ENCODE results near the gene MAP3K14. TPM values are rescaled to one million over a fixed set of nuclear protein-coding genes. Genes with fewer than 3 reads are reported as not detected.

MAP3K14 gene
- total and polyA plus RNA-seq, 10 of the 15 experiments (the other 5 are each of a cell fraction or from before 2014, with no cell fraction given) = 2.1 to 33.3 (median 19.7) TPM

GRCh38 chr17:45322168-45322567 lies 5.3 kb upstream of the MAP3K14 start (continued):
- no peak for TF ChIP-seq NFYA (IDR thresholded peaks at IDR 0.05; ENCODE audit: borderline replicate concordance, low read depth, low read length)
- no peak for TF ChIP-seq CREM (IDR thresholded peaks at IDR 0.05; ENCODE audit: low read depth)
- TF ChIP-seq TCF7 (IDR thresholded peaks at IDR 0.05; ENCODE audit: borderline replicate concordance) = no peak
- TF ChIP-seq, protein P1, sequence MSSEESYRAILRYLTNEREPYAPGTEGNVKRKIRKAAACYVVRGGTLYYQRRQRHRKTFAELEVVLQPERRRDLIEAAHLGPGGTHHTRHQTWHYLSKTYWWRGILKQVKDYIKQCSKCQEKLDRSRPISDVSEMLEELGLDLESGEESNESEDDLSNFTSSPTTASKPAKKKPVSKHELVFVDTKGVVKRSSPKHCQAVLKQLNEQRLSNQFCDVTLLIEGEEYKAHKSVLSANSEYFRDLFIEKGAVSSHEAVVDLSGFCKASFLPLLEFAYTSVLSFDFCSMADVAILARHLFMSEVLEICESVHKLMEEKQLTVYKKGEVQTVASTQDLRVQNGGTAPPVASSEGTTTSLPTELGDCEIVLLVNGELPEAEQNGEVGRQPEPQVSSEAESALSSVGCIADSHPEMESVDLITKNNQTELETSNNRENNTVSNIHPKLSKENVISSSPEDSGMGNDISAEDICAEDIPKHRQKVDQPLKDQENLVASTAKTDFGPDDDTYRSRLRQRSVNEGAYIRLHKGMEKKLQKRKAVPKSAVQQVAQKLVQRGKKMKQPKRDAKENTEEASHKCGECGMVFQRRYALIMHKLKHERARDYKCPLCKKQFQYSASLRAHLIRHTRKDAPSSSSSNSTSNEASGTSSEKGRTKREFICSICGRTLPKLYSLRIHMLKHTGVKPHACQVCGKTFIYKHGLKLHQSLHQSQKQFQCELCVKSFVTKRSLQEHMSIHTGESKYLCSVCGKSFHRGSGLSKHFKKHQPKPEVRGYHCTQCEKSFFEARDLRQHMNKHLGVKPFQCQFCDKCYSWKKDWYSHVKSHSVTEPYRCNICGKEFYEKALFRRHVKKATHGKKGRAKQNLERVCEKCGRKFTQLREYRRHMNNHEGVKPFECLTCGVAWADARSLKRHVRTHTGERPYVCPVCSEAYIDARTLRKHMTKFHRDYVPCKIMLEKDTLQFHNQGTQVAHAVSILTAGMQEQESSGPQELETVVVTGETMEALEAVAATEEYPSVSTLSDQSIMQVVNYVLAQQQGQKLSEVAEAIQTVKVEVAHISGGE (CRISPR knock-in tag; IDR thresholded peaks at IDR 0.05) = no peak
- TF ChIP-seq NFIC (IDR thresholded peaks at IDR 0.05; ENCODE audit: low read depth, low read length) = no peak
- no peak for TF ChIP-seq ZNF384 (IDR thresholded peaks at IDR 0.05; ENCODE audit: borderline replicate concordance, low read depth, low read length)
- no peak for TF ChIP-seq RFX5 (IDR thresholded peaks at IDR 0.05; ENCODE audit: low read depth, low read length)
- TF ChIP-seq BMI1 (IDR thresholded peaks at IDR 0.05; ENCODE audit: borderline replicate concordance) = no peak

DNA sequence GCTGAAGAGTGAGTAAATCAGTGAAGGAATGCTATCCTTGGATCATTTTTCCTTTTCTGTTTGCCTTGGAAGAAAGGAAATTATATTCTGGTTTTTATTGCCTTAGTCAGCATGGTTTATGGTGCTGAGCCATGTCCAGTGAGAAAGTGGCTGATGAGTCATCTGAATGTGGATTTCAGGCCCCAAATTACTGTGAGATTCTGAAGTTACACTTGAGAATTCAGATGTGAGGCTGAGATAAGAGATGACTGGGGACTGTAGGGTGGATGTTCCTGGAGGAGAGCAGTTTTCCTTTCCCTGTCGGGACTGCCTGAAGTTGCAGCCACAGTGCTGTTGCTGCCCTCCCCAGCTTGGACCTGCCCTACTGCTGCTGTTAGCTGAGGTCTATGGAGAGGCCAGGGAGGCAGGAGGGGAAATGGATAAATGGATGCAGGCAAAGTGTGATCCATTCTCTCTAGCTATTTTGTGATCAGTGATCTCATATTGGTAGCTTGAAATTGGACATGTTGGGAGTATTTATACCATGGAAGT lies 4.2 kb upstream of the MAP3K14 start:
- Histone ChIP-seq H3K4me1 (ENCODE audit: control insufficient read depth, insufficient read depth, low read length) (peaks cover 27% of the 10 kb centered on the region), H3K9me3 (replicated peaks; ENCODE audit: control insufficient read depth, insufficient read depth, low read length) (no peaks in the 10 kb centered on the region), H3K27ac (ENCODE audit: control insufficient read depth, insufficient read depth) (peak overlapping the region; percentile 42; the same call in 1 of the 2 replicates), H4K20me1 (ENCODE audit: control insufficient read depth, insufficient read depth) (no peaks in the 10 kb centered on the region), H3K4me3 (no peak overlapping the region), H3K36me3 (ENCODE audit: control insufficient read depth in 2 of 2, insufficient read depth in 2 of 2, low read length in 1 of 2) (no peaks in the 10 kb centered on the region), H3K79me2 (ENCODE audit: control insufficient read depth, insufficient read depth, low read length) (peaks cover 9% of the 10 kb centered on the region), H2AFZ (ENCODE audit: control insufficient read depth, low read depth, low read length) (no peak overlapping the region), H3K27me3 (replicated peaks in 1 of 2; ENCODE audit: control insufficient read depth in 2 of 2, insufficient read depth in 2 of 2, low read length in 1 of 2) (no peaks in the 10 kb centered on the region), H3K4me2 (ENCODE audit: control insufficient read depth, insufficient read depth) (peak overlapping the region; percentile 34; the same call in 1 of the 2 replicates), H3K9ac (ENCODE audit: control insufficient read depth, insufficient read depth, low read length) (no peak overlapping the region)
- in situ Hi-C loops (cut with MboI) = no loop called here
- RAD21 ChIA-PET (ENCODE audit: unreplicated experiment) = interaction anchor here (6.7 kb wide), 1 partner anchor 44 kb away, joined by 65 read pairs; no protein-coding TSS in a partner anchor
- FAIRE-seq (no peak), ATAC-seq (no peak), DNase-seq (ENCODE audit: low read depth, low spot score) (no peak)
- no TSS peak for BruUV-seq (replicated peaks)
- POLR2A ChIA-PET = interaction anchor here (1.7 kb wide), 1 partner anchor 10 kb away, joined by 4 read pairs; no protein-coding TSS in a partner anchor
- CTCF ChIA-PET = interaction anchor here (0.5 to 6.6 kb wide), 5 partner anchors 23 to 186 kb away, joined by 3 to 43 read pairs (median 4); partner anchors contain the start of gene ACBD4
- intact Hi-C loops (cut with micrococcal nuclease; ENCODE audit: unreplicated experiment) = no loop called here
- TF ChIP-seq, protein P1 (CRISPR knock-in tag; IDR thresholded peaks at IDR 0.05) = no peak
- TF ChIP-seq JUND (IDR thresholded peaks at IDR 0.05; ENCODE audit: low read depth, low read length) = no peak
- peak in 1 of 2 experiments; percentile 29; a peak in 1 of 4 replicates for TF ChIP-seq IKZF2 (IDR thresholded peaks at IDR 0.05)
- TF ChIP-seq JUNB (IDR thresholded peaks at IDR 0.05) = peak; percentile 67
- TF ChIP-seq EED (IDR thresholded peaks at IDR 0.05; ENCODE audit: low read depth) = peak; percentile 46; the same call in 1 of the 2 replicates
- TF ChIP-seq SIN3A (IDR thresholded peaks at IDR 0.05; ENCODE audit: low read depth, low read length) = no peak
- peak; percentile 46; the same call in 1 of the 2 replicates for TF ChIP-seq RUNX3 (IDR thresholded peaks at IDR 0.05; ENCODE audit: low read length)
- SMC1A ChIA-PET (ENCODE audit: uncharacterized antibody, unreplicated experiment) = interaction anchor here (1.4 to 2.8 kb wide), 5 partner anchors 8 to 63 kb away, joined by 3 to 19 read pairs (median 5); no protein-coding TSS in a partner anchor
- 33% methylated on average over 1 of the region's 1 CpG for WGBS (ENCODE audit: insufficient coverage, insufficient replicate concordance, low lambda C conversion rate, missing lambda C conversion rate)

Measured in GM12878 (cell line).